Glutamatergic neuron (in vitro differentiated cells): ENCODE data around the gene CFAP92. TPM values are rescaled to one million over a fixed set of nuclear protein-coding genes. Genes with fewer than 3 reads are reported as not detected.

Source experiments
- DNase-seq: peaks from one replicate; pipeline ENCODE4 v3.0.0; 2022
- H3K27ac Mint-ChIP-seq: one replicate; pipeline ENCODE4 v1.8.0; 2020; ENCODE audit warnings: mild to moderate bottlenecking, mixed read lengths, inconsistent platforms; ENCODE audit not compliant: unreplicated experiment
- H3K27me3 Mint-ChIP-seq: one replicate; pipeline ENCODE4 v1.8.0; 2020; ENCODE audit warnings: mild to moderate bottlenecking, moderate library complexity, mixed read lengths, inconsistent platforms; ENCODE audit not compliant: unreplicated experiment
- H3K36me3 Mint-ChIP-seq: one replicate; pipeline ENCODE4 v1.8.0; 2020; ENCODE audit warnings: mild to moderate bottlenecking, mixed read lengths, inconsistent platforms; ENCODE audit not compliant: unreplicated experiment
- H3K4me1 Mint-ChIP-seq: one replicate; pipeline ENCODE4 v1.8.0; 2020; ENCODE audit warnings: mild to moderate bottlenecking, low read depth, mixed read lengths, inconsistent platforms; ENCODE audit not compliant: unreplicated experiment
- H3K4me3 Mint-ChIP-seq: one replicate; pipeline ENCODE4 v1.8.0; 2020; ENCODE audit warnings: mild to moderate bottlenecking, mixed read lengths, inconsistent platforms; ENCODE audit not compliant: unreplicated experiment
- H3K9me3 Mint-ChIP-seq: one replicate; pipeline ENCODE4 v1.8.0; 2020; ENCODE audit warnings: mild to moderate bottlenecking, moderate library complexity, mixed read lengths, inconsistent platforms; ENCODE audit not compliant: unreplicated experiment
- total RNA-seq: library from RNA; stranded (reverse); fragmentation: NEBNext Ultra II Directional; extraction: Animal tissue kit (Norgen Biotek cat#: 25700); gene quantifications from one replicate; pipeline ENCODE4 v1.2.1, GENCODE V29; 2021; ENCODE audit not compliant: unreplicated experiment
- TF ChIP-seq, protein P1 (sequence below): fragments of 200-600 bp; sonication (generic); IDR thresholded peaks from one replicate; pipeline ENCODE4 v1.5.0; 2021; ENCODE audit not compliant: partially characterized antibody, unreplicated experiment

CFAP92 gene
- total RNA-seq, 1 donor from 2014 or later, result 0.15 TPM

DNA sequence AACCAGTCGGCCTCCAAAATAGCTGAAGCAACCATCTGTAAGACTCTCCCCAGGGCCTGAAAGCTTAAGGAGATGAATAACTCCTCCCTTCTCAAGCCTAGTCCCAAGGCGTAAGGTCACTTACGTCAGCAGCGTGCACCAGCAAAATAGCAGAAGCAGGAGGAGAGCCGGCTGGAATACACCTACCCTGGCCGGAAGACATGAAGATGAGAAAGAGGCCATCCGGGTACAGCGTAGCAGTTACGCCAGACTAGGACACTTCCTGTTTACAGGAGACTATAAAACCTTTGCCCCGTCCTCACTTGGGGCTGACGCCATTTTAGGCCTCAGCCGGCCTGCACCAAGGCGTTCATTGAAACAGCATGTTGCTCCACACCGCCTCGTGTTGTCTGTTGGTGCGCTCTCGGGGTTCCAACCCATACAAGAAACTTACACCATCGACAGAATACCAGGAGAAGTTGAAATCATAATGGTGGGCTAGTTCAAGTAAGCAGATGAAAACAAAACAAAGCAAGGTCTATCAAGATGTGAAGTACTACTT is 2.5 kb downstream of the CFAP92 start:
- Mint-ChIP-seq H3K4me3 (no peak overlapping the region), H3K27me3 (peaks cover 8% of the 10 kb centered on the region), H3K36me3 (no peaks in the 10 kb centered on the region), H3K9me3 (no peaks in the 10 kb centered on the region), H3K4me1 (peaks cover 5% of the 10 kb centered on the region), H3K27ac (no peak overlapping the region)
- DNase-seq, result no peak
- TF ChIP-seq, protein P1, sequence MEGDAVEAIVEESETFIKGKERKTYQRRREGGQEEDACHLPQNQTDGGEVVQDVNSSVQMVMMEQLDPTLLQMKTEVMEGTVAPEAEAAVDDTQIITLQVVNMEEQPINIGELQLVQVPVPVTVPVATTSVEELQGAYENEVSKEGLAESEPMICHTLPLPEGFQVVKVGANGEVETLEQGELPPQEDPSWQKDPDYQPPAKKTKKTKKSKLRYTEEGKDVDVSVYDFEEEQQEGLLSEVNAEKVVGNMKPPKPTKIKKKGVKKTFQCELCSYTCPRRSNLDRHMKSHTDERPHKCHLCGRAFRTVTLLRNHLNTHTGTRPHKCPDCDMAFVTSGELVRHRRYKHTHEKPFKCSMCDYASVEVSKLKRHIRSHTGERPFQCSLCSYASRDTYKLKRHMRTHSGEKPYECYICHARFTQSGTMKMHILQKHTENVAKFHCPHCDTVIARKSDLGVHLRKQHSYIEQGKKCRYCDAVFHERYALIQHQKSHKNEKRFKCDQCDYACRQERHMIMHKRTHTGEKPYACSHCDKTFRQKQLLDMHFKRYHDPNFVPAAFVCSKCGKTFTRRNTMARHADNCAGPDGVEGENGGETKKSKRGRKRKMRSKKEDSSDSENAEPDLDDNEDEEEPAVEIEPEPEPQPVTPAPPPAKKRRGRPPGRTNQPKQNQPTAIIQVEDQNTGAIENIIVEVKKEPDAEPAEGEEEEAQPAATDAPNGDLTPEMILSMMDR, result no peak

DNA sequence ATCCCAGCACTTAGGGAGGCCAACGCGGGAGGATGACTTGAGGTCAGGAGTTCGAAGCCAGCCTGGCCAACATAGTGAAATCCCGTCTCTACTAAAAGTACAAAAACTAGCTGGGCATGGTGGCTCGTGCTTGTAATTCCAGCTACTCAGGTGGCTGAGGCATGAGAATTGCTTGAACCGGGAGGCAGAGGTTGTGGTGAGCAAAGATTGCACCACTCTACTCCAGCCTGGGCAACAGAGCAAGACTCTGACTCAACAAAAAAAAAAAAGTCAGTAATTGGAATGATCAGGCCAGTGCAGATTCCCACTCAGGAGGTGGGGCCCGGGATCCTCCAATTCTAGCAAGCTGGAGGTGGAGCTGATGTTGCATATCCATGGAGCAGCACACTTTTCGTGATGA is 5.6 kb downstream of the CFAP92 start:
- H3K27ac Mint-ChIP-seq, result no peak overlapping the region
- no peak overlapping the region for H3K4me3 Mint-ChIP-seq
- H3K36me3 Mint-ChIP-seq, result no peaks in the 10 kb centered on the region

DNA sequence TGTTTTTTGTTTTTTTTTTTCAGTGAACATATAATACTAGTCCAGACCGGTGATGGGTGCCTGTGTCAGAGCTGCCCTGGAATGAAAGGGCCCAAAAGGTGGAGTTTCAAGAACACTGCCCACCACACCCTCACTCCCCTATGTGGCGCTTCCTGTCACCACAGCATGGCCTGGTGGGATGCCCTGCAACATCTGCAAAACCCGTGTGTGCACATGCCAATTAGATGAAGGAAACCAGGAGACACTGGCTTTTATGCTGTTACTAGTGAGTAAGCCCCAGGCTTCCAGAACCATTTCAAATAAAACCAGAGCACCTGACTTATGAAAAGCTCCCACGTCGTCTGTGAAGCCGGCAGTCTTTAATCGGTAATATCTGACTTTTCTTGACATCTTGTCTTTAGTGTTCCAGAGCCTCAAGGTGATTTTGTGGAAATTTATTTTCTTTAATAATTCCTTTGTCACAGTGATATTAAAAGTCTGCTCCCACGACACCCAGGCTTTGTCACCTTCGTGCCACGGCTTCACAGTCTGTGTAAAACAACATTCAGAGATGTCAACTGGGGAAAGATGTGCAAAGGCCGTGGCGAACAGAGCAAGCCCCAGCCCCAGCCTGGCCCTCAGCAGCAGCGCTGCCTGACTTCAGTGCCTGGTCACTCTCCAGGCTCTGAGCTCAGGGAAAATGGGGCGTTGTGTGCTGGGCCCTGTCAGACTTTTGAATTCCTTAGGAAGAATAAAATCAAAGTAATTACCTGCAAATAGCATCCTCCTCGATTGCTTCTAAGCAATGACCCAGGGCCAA is 6.4 kb downstream of the CFAP92 start:
- DNase-seq, result no peak
- Mint-ChIP-seq H3K36me3 (no peaks in the 10 kb centered on the region), H3K4me3 (no peak overlapping the region), H3K27ac (no peak overlapping the region), H3K27me3 (no peaks in the 10 kb centered on the region), H3K9me3 (no peaks in the 10 kb centered on the region), H3K4me1 (peaks cover 9% of the 10 kb centered on the region)
- TF ChIP-seq, protein P1, result no peak

More for the DNA sequence above, 5.6 kb downstream of the CFAP92 start:
- Mint-ChIP-seq H3K9me3 (no peaks in the 10 kb centered on the region), H3K27me3 (peaks cover 3% of the 10 kb centered on the region), H3K4me1 (peaks cover 9% of the 10 kb centered on the region)
- TF ChIP-seq, protein P1, result no peak
- DNase-seq, result no peak

DNA sequence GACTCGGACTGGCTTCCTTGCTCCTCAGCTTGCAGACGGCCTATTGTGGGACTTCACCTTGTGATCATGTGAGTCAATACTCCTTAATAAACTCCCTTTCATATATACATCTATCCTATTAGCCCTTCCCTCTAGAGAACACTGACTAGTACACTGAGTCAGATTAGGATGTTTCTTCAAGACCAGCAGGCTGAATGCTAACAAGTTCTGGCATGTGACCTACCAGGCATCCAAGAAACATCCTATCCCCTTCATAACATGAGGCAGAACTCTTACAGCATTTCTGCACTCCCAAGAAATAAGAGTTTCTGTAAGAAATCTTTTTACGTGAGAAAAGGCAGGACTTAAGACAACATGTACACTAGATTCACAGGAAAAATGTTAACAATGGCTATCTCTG is 9.3 kb downstream of the CFAP92 start:
- TF ChIP-seq, protein P1, result no peak
- H3K27me3 Mint-ChIP-seq, result no peaks in the 10 kb centered on the region
- DNase-seq, result no peak
- H3K9me3 Mint-ChIP-seq, result no peaks in the 10 kb centered on the region
- H3K36me3 Mint-ChIP-seq, result no peaks in the 10 kb centered on the region
- no peak overlapping the region for H3K27ac Mint-ChIP-seq
- H3K4me1 Mint-ChIP-seq, result peaks cover 7% of the 10 kb centered on the region
- no peak overlapping the region for H3K4me3 Mint-ChIP-seq
